ENCODE data around the gene UBAC2. TPM values are rescaled to one million over a fixed set of nuclear protein-coding genes. Genes with fewer than 3 reads are reported as not detected.

The UBAC2 gene
- total and polyA plus RNA-seq, 2 of the 4 experiments (the other 2 are of a cell fraction): 20.8 to 36.3 TPM

DNA sequence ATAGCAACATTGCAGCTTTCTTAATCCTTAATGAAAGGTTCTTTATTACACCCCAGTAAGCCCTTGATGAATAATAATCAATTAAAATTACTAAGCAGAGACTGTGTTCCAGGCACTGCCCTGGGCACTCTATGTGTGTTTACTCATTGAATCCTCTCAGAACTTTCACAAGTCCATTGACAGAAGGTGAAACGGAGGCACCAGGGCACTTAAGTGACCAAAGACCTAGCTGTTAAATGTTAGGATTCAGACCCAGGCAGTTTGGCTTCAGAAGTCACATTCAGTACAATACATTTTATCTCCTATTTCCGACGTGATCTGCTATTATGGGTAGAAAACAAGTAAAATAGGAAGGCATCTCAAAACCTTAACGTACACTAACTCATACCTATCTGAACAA, 103.9 kb downstream of the UBAC2 start:
- H3K4ac ChIP-seq (ENCODE audit: low read depth, low read length): no peak overlapping the region
- no peaks in the 10 kb centered on the region for H3K9me3 ChIP-seq (ENCODE audit: control insufficient read depth, insufficient read depth, low read length)
- intact Hi-C loops (cut with micrococcal nuclease): no loop called here
- dilution Hi-C loops (cut with HindIII; ENCODE audit: low sequenced_read_pairs, unreplicated experiment): no loop called here
- H2AFZ ChIP-seq (replicated peaks; ENCODE audit: low read length, poor library complexity): no peak overlapping the region
- no peak overlapping the region for H3K27ac ChIP-seq (ENCODE audit: insufficient read depth, low read length)
- H3K23ac ChIP-seq (ENCODE audit: low read depth, low read length): no peak overlapping the region
- H3K79me1 ChIP-seq (ENCODE audit: low read depth in 1 of 2, low read length in 2 of 2): peaks cover 5 to 11% of the 10 kb centered on the region in 2 experiments; a peak in 3 of 4 replicates
- no TSS peak for BruUV-seq (replicated peaks)
- CTCF ChIA-PET: interaction anchor here (1.1 kb wide), 1 partner anchor 38 kb away, joined by 3 read pairs; no protein-coding TSS in a partner anchor
- no CpG with 5 or more reads among the region's 4 CpGs for WGBS, 2 experiments (ENCODE audit: extremely low coverage in 2 of 2, insufficient read length in 1 of 2)
- H3K27me3 ChIP-seq (ENCODE audit: control insufficient read depth, insufficient read depth, low read length): no peaks in the 10 kb centered on the region
- H3K18ac ChIP-seq (ENCODE audit: low read depth, low read length): no peak overlapping the region
- no peak overlapping the region for H4K91ac ChIP-seq (ENCODE audit: insufficient read depth, low read depth, low read length)
- H2BK20ac ChIP-seq (ENCODE audit: low read depth, low read length): no peak overlapping the region
- no peak overlapping the region for H3K56ac ChIP-seq (ENCODE audit: extremely low read depth, insufficient read depth, low read length)
- no peak overlapping the region; the same call in 2 of the 3 replicates for H2BK15ac ChIP-seq (ENCODE audit: low read depth, low read length)
- H4K5ac ChIP-seq (ENCODE audit: low read depth, low read length): no peak overlapping the region
- H2BK120ac ChIP-seq (ENCODE audit: low read depth, low read length): no peak overlapping the region
- DNase-seq (no peak), ATAC-seq (ENCODE audit: low read depth) (no peak)
- H4K20me1 ChIP-seq (ENCODE audit: insufficient read depth, low read length): peaks cover 7% of the 10 kb centered on the region
- H3K36me3 ChIP-seq (ENCODE audit: control insufficient read depth, insufficient read depth, low read length): peaks cover 2% of the 10 kb centered on the region; the same call in 1 of the 2 replicates
- no peak overlapping the region for H3K9ac ChIP-seq (ENCODE audit: low read depth, low read length)
- no peak overlapping the region for H4K8ac ChIP-seq (ENCODE audit: low read depth in 2 of 2, low read length in 2 of 2)
- H3K9me1 ChIP-seq (ENCODE audit: insufficient read depth, low read length): peaks cover 9% of the 10 kb centered on the region; the same call in 1 of the 2 replicates
- POLR2A ChIA-PET (ENCODE audit: unreplicated experiment): no interaction called here
- H3K14ac ChIP-seq (replicated peaks; ENCODE audit: low read depth, low read length): no peak overlapping the region
- no peak overlapping the region for H2AK9ac ChIP-seq (replicated peaks; ENCODE audit: low read depth, low read length, poor library complexity)
- H3K4me2 ChIP-seq (ENCODE audit: low read depth, low read length): no peak overlapping the region
- no peak overlapping the region for H2BK5ac ChIP-seq (ENCODE audit: low read depth, low read length, poor library complexity, severe bottlenecking)
- in situ Hi-C loops (cut with MboI; ENCODE audit: low sequenced_read_pairs): no loop called here
- H2AK5ac ChIP-seq (ENCODE audit: low read depth, low read length): no peak overlapping the region
- no peak for TF ChIP-seq MAFK (IDR thresholded peaks at IDR 0.05; ENCODE audit: low read depth, low read length)
- TF ChIP-seq MXI1 (IDR thresholded peaks at IDR 0.05; ENCODE audit: borderline replicate concordance, low read depth, low read length): no peak
- no peak for TF ChIP-seq POLR2A (IDR thresholded peaks at IDR 0.05; ENCODE audit: low read depth, low read length)
- TF ChIP-seq RAD21 (IDR thresholded peaks at IDR 0.05; ENCODE audit: low read length): no peak
- no peak for TF ChIP-seq RCOR1 (IDR thresholded peaks at IDR 0.05; ENCODE audit: insufficient replicate concordance, low read length)
- H3K4me3 ChIP-seq (ENCODE audit: insufficient read depth, low read depth, low read length): no peak overlapping the region
- H3K4me1 ChIP-seq (ENCODE audit: control insufficient read depth, insufficient read depth, low read length): peaks cover 3% of the 10 kb centered on the region; the same call in 1 of the 2 replicates

Measured in IMR-90 (cell line).